GM18951 (cell line): ENCODE data around the gene RSAD1.

Experiments used
- POLR2A ChIP-seq: IDR thresholded peaks from 4 replicates; pipeline ENCODE4 v1.6.1; 2011; ENCODE audit warnings: mild to moderate bottlenecking; ENCODE audit not compliant: insufficient read length, insufficient read depth; ENCODE audit errors: extremely low read depth
- in situ Hi-C: fragments of 300-500 bp; cut with MboI; formaldehyde crosslinking; loops from one replicate; pipeline ENCODE4 v1.12.0; 2022; ENCODE audit warnings: low sequenced_read_pairs, mixed read lengths, inconsistent platforms; ENCODE audit not compliant: unreplicated experiment

RSAD1 gene

GRCh38 chr17:50518384-50519023 is 39.8 kb downstream of the RSAD1 start:
- in situ Hi-C loops: no loop called here

GRCh38 chr17:50519141-50519834 is 40.6 kb downstream of the RSAD1 start:
- in situ Hi-C loops: no loop called here
- no peak for TF ChIP-seq POLR2A

More at GRCh38 chr17:50518384-50519023, 39.8 kb downstream of the RSAD1 start:
- no peak for TF ChIP-seq POLR2A

GRCh38 chr17:50520483-50520882 is 41.8 kb downstream of the RSAD1 start:
- no peak for TF ChIP-seq POLR2A
- in situ Hi-C loops: no loop called here

GRCh38 chr17:50521514-50521913 is 42.9 kb downstream of the RSAD1 start:
- TF ChIP-seq POLR2A: no peak
- in situ Hi-C loops: no loop called here

GRCh38 chr17:50522766-50523165 is 44.1 kb downstream of the RSAD1 start:
- TF ChIP-seq POLR2A: no peak
- in situ Hi-C loops: no loop called here

GRCh38 chr17:50523208-50523607 is 44.5 kb downstream of the RSAD1 start:
- no peak for TF ChIP-seq POLR2A
- in situ Hi-C loops: no loop called here

- no peak for TF ChIP-seq POLR2A
- in situ Hi-C loops: no loop called here
Measured at GRCh38 chr17:50524838-50525237, 46.2 kb downstream of the RSAD1 start.

- in situ Hi-C loops: no loop called here
- TF ChIP-seq POLR2A: no peak
Measured at GRCh38 chr17:50527155-50527762, 48.6 kb downstream of the RSAD1 start.

DNA sequence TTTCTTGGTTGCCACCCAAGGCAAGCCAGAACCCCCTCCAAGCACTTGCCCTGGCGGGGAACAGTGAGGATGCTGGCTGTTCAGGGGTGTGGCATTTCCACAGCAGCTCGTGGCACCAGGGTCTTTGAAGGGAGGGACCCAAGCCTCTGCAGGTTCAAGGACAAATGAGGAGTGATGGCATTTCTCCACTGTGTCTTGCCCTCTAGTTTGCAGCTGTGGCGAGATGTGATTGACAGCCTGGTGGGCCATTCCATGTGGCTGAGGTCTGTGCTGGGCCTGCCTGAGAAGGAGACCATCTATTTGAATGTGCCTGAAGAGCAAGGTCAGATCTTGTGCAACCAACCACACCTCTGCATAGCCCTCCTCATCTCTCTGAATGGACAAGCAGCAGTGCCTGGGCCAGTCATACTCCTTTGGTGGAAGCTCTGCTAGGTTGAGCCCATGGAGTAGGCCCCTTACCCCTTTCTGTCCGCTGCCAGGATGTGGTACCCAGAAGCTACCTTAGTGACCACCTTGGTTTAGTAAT is 49.4 kb downstream of the RSAD1 start:
- in situ Hi-C loops: no loop called here
- no peak for TF ChIP-seq POLR2A

DNA sequence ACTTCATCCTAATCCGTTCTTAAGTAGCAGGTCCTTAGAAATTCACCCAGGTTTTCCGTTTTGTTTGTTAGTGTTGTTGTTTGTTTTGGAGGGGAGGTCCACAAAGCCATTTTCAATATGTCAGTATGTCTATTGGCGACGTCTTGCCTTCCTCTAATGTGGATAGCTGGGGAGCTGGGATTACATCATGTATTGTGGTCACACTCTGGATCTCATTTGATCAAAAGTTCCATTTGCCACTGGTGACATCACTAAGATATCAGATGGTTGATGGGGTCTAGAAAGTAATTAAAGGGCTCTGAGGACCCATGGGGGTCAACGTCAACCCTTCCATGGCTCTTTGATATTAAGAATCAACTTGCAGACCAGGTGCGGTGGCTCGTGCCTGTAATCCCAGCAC is 51.2 kb downstream of the RSAD1 start:
- in situ Hi-C loops: no loop called here
- no peak for TF ChIP-seq POLR2A

- no peak for TF ChIP-seq POLR2A
Measured at GRCh38 chr17:50531428-50532025, 52.9 kb downstream of the RSAD1 start.

DNA sequence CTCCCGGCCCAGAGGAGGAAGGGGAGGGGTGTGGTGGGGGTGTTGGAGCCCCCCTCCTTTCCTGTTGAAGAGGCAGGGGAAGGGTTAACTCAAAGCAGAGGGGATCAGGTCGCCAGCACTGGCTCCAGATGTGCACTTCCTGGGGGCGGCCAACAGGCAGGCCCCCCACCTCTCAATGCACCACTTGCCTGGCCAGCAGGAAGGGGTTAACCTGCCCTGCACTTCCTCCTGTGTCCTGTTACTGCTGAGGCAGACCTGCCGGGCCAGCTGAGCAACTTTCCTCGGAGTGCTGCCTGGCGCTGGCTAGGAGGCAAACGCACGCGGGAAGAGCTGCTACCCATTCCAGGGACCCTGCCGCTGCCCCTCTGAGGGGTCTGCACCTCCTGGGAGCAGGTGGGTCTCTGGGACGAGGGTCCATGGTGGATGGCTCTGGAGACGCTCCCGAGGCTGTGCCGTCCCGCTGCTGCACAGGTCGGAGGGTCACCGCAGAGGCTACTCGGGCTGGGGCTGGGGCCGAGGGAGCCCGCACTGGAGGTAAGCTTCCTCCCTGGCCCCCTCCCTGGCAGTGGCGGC is 53.9 kb downstream of the RSAD1 start, which contains the start of gene EPN3:
Gene EPN3, plus strand, starts transcription at position 284 of the 573 bp plus-strand sequence. CDS start 3,822 bp downstream, outside the sequence.
- TF ChIP-seq POLR2A: no peak
- in situ Hi-C loops: no loop called here

More at GRCh38 chr17:50531428-50532025, 52.9 kb downstream of the RSAD1 start:
- in situ Hi-C loops: no loop called here

- no peak for TF ChIP-seq POLR2A
- in situ Hi-C loops: no loop called here
Measured at GRCh38 chr17:50533185-50533584, 54.5 kb downstream of the RSAD1 start.
